NT2/D1 (cell line): ENCODE data around the gene TBL1X.

Experiments
- SUZ12 ChIP-seq: IDR thresholded peaks from 2 replicates; pipeline ENCODE4 v1.6.1; 2011; ENCODE audit not compliant: insufficient read length, insufficient read depth; ENCODE audit errors: extremely low read depth
- YY1 ChIP-seq: IDR thresholded peaks from 2 replicates; pipeline ENCODE4 v1.6.1; 2011; ENCODE audit not compliant: insufficient read length, insufficient read depth
- ZNF274 ChIP-seq: IDR thresholded peaks from 2 replicates; pipeline ENCODE4 v1.6.1; 2011; ENCODE audit warnings: mild to moderate bottlenecking, low read depth, low read length

DNA sequence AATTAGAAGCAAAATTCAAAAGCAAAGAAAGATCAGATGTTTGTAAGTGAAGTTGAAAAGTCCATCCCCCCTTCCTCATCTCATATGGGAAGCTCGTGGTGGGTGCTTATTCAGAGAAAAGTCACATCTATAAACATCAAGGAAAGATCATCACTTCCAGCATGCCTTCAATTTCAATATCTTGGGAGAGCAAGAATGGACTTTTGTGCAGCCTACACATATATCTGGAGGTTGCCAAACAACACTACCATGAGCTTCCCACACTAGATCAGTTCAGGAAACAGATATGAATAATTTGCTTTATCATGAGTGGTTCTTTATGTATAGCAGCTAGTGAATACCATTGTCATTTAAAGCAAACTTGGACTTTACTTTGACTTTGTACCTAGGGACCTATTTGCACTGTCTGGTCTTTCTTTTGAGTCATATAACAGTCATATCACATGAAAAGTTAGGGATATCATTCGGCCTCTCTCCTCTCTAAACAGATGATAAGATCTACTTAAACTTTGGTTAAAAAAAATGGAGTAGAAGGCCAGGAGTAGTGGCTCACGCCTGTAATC, 5.6 kb upstream of the TBL1X start:
- TF ChIP-seq SUZ12: no peak
- TF ChIP-seq YY1: no peak
- TF ChIP-seq ZNF274: no peak
